Activated CD8-positive, alpha-beta T cell treated with anti-CD3 and anti-CD28 coated beads for 36 hours (primary cell): Measurements from ENCODE around the gene PSMD6. TPM values are rescaled to one million over a fixed set of nuclear protein-coding genes. Genes with fewer than 3 reads are reported as not detected.

Source experiments
- ATAC-seq: fragments of 200-7000 bp; cut with Tn5 transposase; one replicate; pipeline ENCODE4 v1.10.0; 2021; ENCODE audit warnings: mild to moderate bottlenecking, moderate library complexity
- CTCF ChIA-PET: fragments of 350-600 bp; sonication (Branson Sonifier 250); formaldehyde crosslinking; loops from one replicate; lab custom pipeline; 2021; ENCODE audit warnings: antibody characterized with exemption; lab: Charles Lee
- POLR2A ChIA-PET: fragments of 350-600 bp; sonication (Branson Sonifier 250); formaldehyde crosslinking; loops from one replicate; lab custom pipeline; 2021; ENCODE audit warnings: antibody characterized with exemption; lab: Charles Lee
- DNase-seq: peaks from one replicate; pipeline ENCODE4 v3.0.0-alpha.2; 2020
- H3K27ac Mint-ChIP-seq: one replicate; pipeline ENCODE4 v1.8.0; 2021; ENCODE audit warnings: mild to moderate bottlenecking, mixed read lengths
- H3K27me3 Mint-ChIP-seq: one replicate; pipeline ENCODE4 v1.8.0; 2021; ENCODE audit warnings: mixed read lengths
- H3K36me3 Mint-ChIP-seq: one replicate; pipeline ENCODE4 v1.8.0; 2021; ENCODE audit warnings: low read depth, mixed read lengths
- H3K4me1 Mint-ChIP-seq: one replicate; pipeline ENCODE4 v1.8.0; 2021; ENCODE audit warnings: low read depth, mixed read lengths
- H3K4me3 Mint-ChIP-seq: one replicate; pipeline ENCODE4 v1.8.0; 2021; ENCODE audit warnings: mild to moderate bottlenecking, moderate library complexity, mixed read lengths
- H3K9me3 Mint-ChIP-seq: one replicate; pipeline ENCODE4 v1.8.0; 2021; ENCODE audit warnings: mixed read lengths
- CTCF ChIP-seq: fragments of 200-600 bp; IDR thresholded peaks from one replicate; pipeline ENCODE4 v1.8.0; 2022; ENCODE audit warnings: antibody characterized with exemption, mild to moderate bottlenecking
- intact Hi-C: fragments of 100-400 bp; cut with micrococcal nuclease; formaldehyde crosslinking; loops from one replicate; pipeline ENCODE4 v1.10.0; 2022
- total RNA-seq, 2 experiments: library from RNA; stranded (reverse); gene quantifications; one replicate each; pipeline ENCODE4 v1.2.3, GENCODE V29; 2021

The PSMD6 gene
- total RNA-seq, 2 experiments from 2014 or later = 110 to 113 TPM

GRCh38 chr3:63976872-63977200 is 46.5 kb downstream of the PSMD6 start:
- DNase-seq = no peak
- peak overlapping the region; percentile 92 for H3K27ac Mint-ChIP-seq
- no peak for TF ChIP-seq CTCF
- no peak overlapping the region for H3K4me3 Mint-ChIP-seq
- intact Hi-C loops = no loop called here
- POLR2A ChIA-PET = interaction anchor here (1.6 to 6.2 kb wide), 2 partner anchors 10 to 16 kb away, joined by 5 to 43 read pairs; no protein-coding TSS in a partner anchor
- no peaks in the 10 kb centered on the region for H3K9me3 Mint-ChIP-seq
- ATAC-seq = no peak
- CTCF ChIA-PET = interaction anchor here (1.7 to 32.0 kb wide), 3 partner anchors 6 to 24 kb away, joined by 4 to 595 read pairs (median 595); no protein-coding TSS in a partner anchor
- peaks cover 39% of the 10 kb centered on the region for H3K36me3 Mint-ChIP-seq
- H3K4me1 Mint-ChIP-seq = peaks cover 91% of the 10 kb centered on the region
- no peaks in the 10 kb centered on the region for H3K27me3 Mint-ChIP-seq

GRCh38 chr3:63976161-63976871 is 47.0 kb downstream of the PSMD6 start:
- peak overlapping the region; percentile 92 for H3K27ac Mint-ChIP-seq
- peaks cover 90% of the 10 kb centered on the region for H3K4me1 Mint-ChIP-seq
- H3K9me3 Mint-ChIP-seq = no peaks in the 10 kb centered on the region
- TF ChIP-seq CTCF = no peak
- ChIA-PET CTCF (interaction anchor here (0.9 to 32.0 kb wide), 4 partner anchors 5 to 47 kb away, joined by 4 to 595 read pairs (median 300); partner anchors contain the start of gene PSMD6), POLR2A (interaction anchor here (6.2 kb wide), 1 partner anchor 9 kb away, joined by 43 read pairs; no protein-coding TSS in a partner anchor)
- no peaks in the 10 kb centered on the region for H3K27me3 Mint-ChIP-seq
- DNase-seq (no peak), ATAC-seq (no peak)
- intact Hi-C loops = no loop called here
- peaks cover 35% of the 10 kb centered on the region for H3K36me3 Mint-ChIP-seq
- H3K4me3 Mint-ChIP-seq = no peak overlapping the region

- no peak overlapping the region for H3K4me3 Mint-ChIP-seq
- no peaks in the 10 kb centered on the region for H3K27me3 Mint-ChIP-seq
- no peak for TF ChIP-seq CTCF
- intact Hi-C loops = no loop called here
- H3K9me3 Mint-ChIP-seq = no peaks in the 10 kb centered on the region
- peak overlapping the region; percentile 58 for H3K27ac Mint-ChIP-seq
- DNase-seq (no peak), ATAC-seq (no peak)
- peaks cover 29% of the 10 kb centered on the region for H3K36me3 Mint-ChIP-seq
- ChIA-PET POLR2A (interaction anchor here (6.2 kb wide), 1 partner anchor 9 kb away, joined by 43 read pairs; no protein-coding TSS in a partner anchor), CTCF (interaction anchor here (0.9 to 32.0 kb wide), 3 partner anchors 4 to 48 kb away, joined by 4 to 595 read pairs (median 595); partner anchors contain the start of gene PSMD6)
- peaks cover 90% of the 10 kb centered on the region for H3K4me1 Mint-ChIP-seq
These were observed 47.6 kb downstream of the PSMD6 start for GRCh38 chr3:63975723-63976122.

GRCh38 chr3:63974451-63974850 is 48.8 kb downstream of the PSMD6 start:
- Mint-ChIP-seq H3K4me3 (no peak overlapping the region), H3K27ac (peak overlapping the region; percentile 70), H3K27me3 (no peaks in the 10 kb centered on the region), H3K4me1 (peaks cover 91% of the 10 kb centered on the region), H3K36me3 (peaks cover 18% of the 10 kb centered on the region), H3K9me3 (no peaks in the 10 kb centered on the region)
- no peak for ATAC-seq
- POLR2A ChIA-PET = interaction anchor here (1.4 kb wide), 1 partner anchor 46 kb away, joined by 3 read pairs; no protein-coding TSS in a partner anchor
- DNase-seq = no peak
- CTCF ChIA-PET = interaction anchor here (28.1 to 32.0 kb wide), 2 partner anchors 3 to 13 kb away, joined by 595 read pairs; no protein-coding TSS in a partner anchor
- TF ChIP-seq CTCF = no peak
- intact Hi-C loops = no loop called here

- Mint-ChIP-seq H3K36me3 (peaks cover 17% of the 10 kb centered on the region), H3K4me3 (no peak overlapping the region)
- intact Hi-C loops = no loop called here
These were observed 49.9 kb downstream of the PSMD6 start for GRCh38 chr3:63973406-63973805.

More at GRCh38 chr3:63973406-63973805, 49.9 kb downstream of the PSMD6 start:
- ChIA-PET CTCF (interaction anchor here (3.1 to 32.0 kb wide), 3 partner anchors 2 to 14 kb away, joined by 20 to 595 read pairs (median 595); no protein-coding TSS in a partner anchor), POLR2A (interaction anchor here (0.8 to 1.4 kb wide), 2 partner anchors 18 to 47 kb away, joined by 3 read pairs; no protein-coding TSS in a partner anchor)
- TF ChIP-seq CTCF = no peak
- Mint-ChIP-seq H3K27ac (peak overlapping the region; percentile 91), H3K27me3 (no peaks in the 10 kb centered on the region), H3K9me3 (no peaks in the 10 kb centered on the region), H3K4me1 (peaks cover 93% of the 10 kb centered on the region)
- DNase-seq = no peak
- no peak for ATAC-seq
